GM23338 (cell line): Measurements from ENCODE around the gene C10orf53. TPM values are rescaled to one million over a fixed set of nuclear protein-coding genes. Genes with fewer than 3 reads are reported as not detected.

Source experiments
- ATAC-seq: fragments of 200-7000 bp; cut with Tn5 transposase; 3 replicates; pipeline ENCODE4 v1.9.1; 2020
- DNase-seq: peaks from one replicate; pipeline ENCODE4 v3.0.0-alpha.2; 2015; ENCODE audit warnings: low spot score
- H2AFZ ChIP-seq: fragments of 200-600 bp; sonication (generic); 2 replicates; pipeline ENCODE4 v1.8.0; 2016; ENCODE audit warnings: antibody characterized with exemption, mild to moderate bottlenecking, moderate library complexity
- H3F3A ChIP-seq: fragments of 200-600 bp; sonication (generic); replicated peaks from 2 replicates; pipeline ENCODE4 v1.8.0; 2017; ENCODE audit warnings: antibody characterized with exemption, mixed run types, low read depth
- H3K27ac ChIP-seq: fragments of 200-600 bp; sonication (generic); 2 replicates; pipeline ENCODE4 v1.6.1; 2016; ENCODE audit warnings: low read depth
- H3K27me3 ChIP-seq: fragments of 200-600 bp; sonication (generic); 2 replicates; pipeline ENCODE4 v1.8.0; 2016; ENCODE audit warnings: mild to moderate bottlenecking, mixed run types, moderate library complexity; ENCODE audit not compliant: insufficient read depth
- H3K36me3 ChIP-seq: fragments of 200-600 bp; sonication (generic); 2 replicates; pipeline ENCODE4 v1.8.0; 2016; ENCODE audit warnings: mild to moderate bottlenecking; ENCODE audit not compliant: insufficient read depth
- H3K4me1 ChIP-seq: fragments of 200-600 bp; sonication (generic); 2 replicates; pipeline ENCODE4 v1.8.0; 2016; ENCODE audit warnings: mild to moderate bottlenecking, moderate library complexity; ENCODE audit not compliant: insufficient read depth
- H3K4me2 ChIP-seq: fragments of 200-600 bp; sonication (generic); 2 replicates; pipeline ENCODE4 v1.7.1; 2017; ENCODE audit warnings: mixed run types
- H3K4me3 ChIP-seq: fragments of 200-600 bp; sonication (generic); 2 replicates; pipeline ENCODE4 v1.6.1; 2016; ENCODE audit warnings: mixed run types
- H3K79me2 ChIP-seq: fragments of 200-600 bp; sonication (generic); replicated peaks from 2 replicates; pipeline ENCODE4 v1.8.0; 2017; ENCODE audit warnings: mild to moderate bottlenecking; ENCODE audit not compliant: insufficient read depth
- H3K9me2 ChIP-seq: fragments of 200-600 bp; sonication (generic); 2 replicates; pipeline ENCODE4 v1.8.0; 2017; ENCODE audit not compliant: insufficient read depth
- H4K20me1 ChIP-seq: fragments of 200-600 bp; sonication (generic); replicated peaks from 2 replicates; pipeline ENCODE4 v1.8.0; 2017; ENCODE audit warnings: mild to moderate bottlenecking; ENCODE audit not compliant: insufficient read depth
- H3K27ac Mint-ChIP-seq: 2 replicates; pipeline ENCODE4 v1.8.0; 2020; ENCODE audit warnings: inconsistent platforms, mild to moderate bottlenecking, moderate library complexity, mixed read lengths
- H3K27me3 Mint-ChIP-seq: 3 replicates; pipeline ENCODE4 v1.8.0; 2022; ENCODE audit warnings: low read depth, mild to moderate bottlenecking, moderate library complexity, mixed read lengths, inconsistent platforms; ENCODE audit not compliant: insufficient read depth, poor library complexity
- H3K36me3 Mint-ChIP-seq: 3 replicates; pipeline ENCODE4 v1.8.0; 2021; ENCODE audit warnings: low read depth, mild to moderate bottlenecking, inconsistent platforms, moderate library complexity, mixed read lengths
- H3K4me1 Mint-ChIP-seq: 3 replicates; pipeline ENCODE4 v1.8.0; 2020; ENCODE audit warnings: mild to moderate bottlenecking, inconsistent platforms, mixed read lengths
- H3K4me3 Mint-ChIP-seq: 3 replicates; pipeline ENCODE4 v1.8.0; 2021; ENCODE audit warnings: moderate library complexity, mild to moderate bottlenecking, inconsistent platforms, mixed read lengths
- H3K9me3 Mint-ChIP-seq: 3 replicates; pipeline ENCODE4 v1.8.0; 2020; ENCODE audit warnings: moderate library complexity, mild to moderate bottlenecking, inconsistent platforms, mixed read lengths
- CREB1 ChIP-seq: fragments of 250-450 bp; sonication (Bioruptor Pico); IDR thresholded peaks from 2 replicates; pipeline ENCODE4 v1.5.0; 2020; ENCODE audit warnings: low read depth, mild to moderate bottlenecking, moderate library complexity
- EZH2 ChIP-seq: fragments of 200-600 bp; sonication (generic); IDR thresholded peaks from one replicate; pipeline ENCODE4 v1.8.0; 2017; ENCODE audit warnings: antibody characterized with exemption, mild to moderate bottlenecking, low read depth; ENCODE audit not compliant: unreplicated experiment
- NANOG ChIP-seq: IDR thresholded peaks from 2 replicates; pipeline ENCODE4 v1.6.1; 2016; ENCODE audit warnings: antibody characterized with exemption, borderline replicate concordance
- POLR2AphosphoS5 ChIP-seq: IDR thresholded peaks from 2 replicates; pipeline ENCODE4 v1.6.1; 2016; ENCODE audit warnings: antibody characterized with exemption, low read depth
- STAT1 ChIP-seq: IDR thresholded peaks from one replicate; pipeline ENCODE4 v1.6.1; 2016; ENCODE audit warnings: antibody characterized with exemption; ENCODE audit not compliant: unreplicated experiment
- polyA plus RNA-seq: library from polyadenylated mRNA; unstranded; fragments of >200 nt; fragmentation: Nextera tagmentation; extraction: Ambion mirVana; gene quantifications from 2 replicates; pipeline ENCODE4 v1.2.1, GENCODE V29; 2016
- total RNA-seq: library from RNA; depleted of rRNA; stranded (reverse); fragments of >200 nt; shearing (Covaris generic); gene quantifications from 2 replicates; pipeline ENCODE4 v1.2.3, GENCODE V29; 2014
- TF ChIP-seq, protein P1 (sequence below), 2 experiments: fragments of 200-600 bp in 1 of 2; sonication (generic) in 1 of 2; conservative IDR thresholded peaks; 2 replicates each; pipeline versions ENCODE4 v1.5.1 to v1.6.1; 2016 to 2017; ENCODE audit warnings: antibody characterized with exemption in 2 of 2, low read depth in 2 of 2, mild to moderate bottlenecking in 2 of 2, moderate library complexity in 1 of 2
- TF ChIP-seq, protein P2 (sequence below): IDR thresholded peaks from 2 replicates; pipeline ENCODE4 v1.6.1; 2016; ENCODE audit warnings: antibody characterized with exemption
- TF ChIP-seq, protein P3 (sequence below): IDR thresholded peaks from one replicate; pipeline ENCODE4 v1.6.1; 2018; ENCODE audit warnings: antibody characterized with exemption; ENCODE audit not compliant: unreplicated experiment

Gene C10orf53
- total and polyA plus RNA-seq, 2 experiments from 2014 or later, result not detected

DNA sequence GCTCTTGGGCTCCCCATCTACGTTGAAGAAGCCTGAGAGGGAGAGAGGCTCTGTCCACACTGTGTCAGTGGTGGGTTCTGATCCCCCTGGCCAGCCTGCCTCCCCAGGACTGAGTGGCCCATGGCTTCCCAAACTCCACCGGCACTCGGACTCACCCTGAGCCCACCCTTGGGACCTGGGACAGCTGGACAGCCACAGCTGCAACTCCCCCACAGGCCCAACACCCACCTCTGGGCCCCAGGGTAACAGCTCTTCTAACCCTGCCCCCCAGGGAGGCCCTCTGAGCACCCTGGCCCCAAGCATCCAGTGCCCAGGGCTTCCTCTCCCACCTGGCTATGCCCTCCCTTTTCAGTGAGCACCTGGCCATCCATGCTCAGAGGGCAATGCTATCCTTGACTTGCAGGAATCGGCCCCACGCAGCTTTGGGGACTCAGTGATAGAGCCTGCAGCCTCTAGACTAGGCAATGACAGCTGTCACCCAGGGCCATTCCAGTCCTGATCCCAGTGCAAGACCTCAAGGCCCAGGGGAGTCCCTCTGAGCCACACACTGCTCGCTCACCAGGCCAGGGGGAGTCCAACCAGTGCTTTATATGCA lies 64.7 kb downstream of the C10orf53 start (continued):
- TF ChIP-seq, protein P1, sequence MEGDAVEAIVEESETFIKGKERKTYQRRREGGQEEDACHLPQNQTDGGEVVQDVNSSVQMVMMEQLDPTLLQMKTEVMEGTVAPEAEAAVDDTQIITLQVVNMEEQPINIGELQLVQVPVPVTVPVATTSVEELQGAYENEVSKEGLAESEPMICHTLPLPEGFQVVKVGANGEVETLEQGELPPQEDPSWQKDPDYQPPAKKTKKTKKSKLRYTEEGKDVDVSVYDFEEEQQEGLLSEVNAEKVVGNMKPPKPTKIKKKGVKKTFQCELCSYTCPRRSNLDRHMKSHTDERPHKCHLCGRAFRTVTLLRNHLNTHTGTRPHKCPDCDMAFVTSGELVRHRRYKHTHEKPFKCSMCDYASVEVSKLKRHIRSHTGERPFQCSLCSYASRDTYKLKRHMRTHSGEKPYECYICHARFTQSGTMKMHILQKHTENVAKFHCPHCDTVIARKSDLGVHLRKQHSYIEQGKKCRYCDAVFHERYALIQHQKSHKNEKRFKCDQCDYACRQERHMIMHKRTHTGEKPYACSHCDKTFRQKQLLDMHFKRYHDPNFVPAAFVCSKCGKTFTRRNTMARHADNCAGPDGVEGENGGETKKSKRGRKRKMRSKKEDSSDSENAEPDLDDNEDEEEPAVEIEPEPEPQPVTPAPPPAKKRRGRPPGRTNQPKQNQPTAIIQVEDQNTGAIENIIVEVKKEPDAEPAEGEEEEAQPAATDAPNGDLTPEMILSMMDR (conservative IDR thresholded peaks at IDR 0.05; ENCODE audit: low read depth in 2 of 2), result no peak
- TF ChIP-seq, protein P2, sequence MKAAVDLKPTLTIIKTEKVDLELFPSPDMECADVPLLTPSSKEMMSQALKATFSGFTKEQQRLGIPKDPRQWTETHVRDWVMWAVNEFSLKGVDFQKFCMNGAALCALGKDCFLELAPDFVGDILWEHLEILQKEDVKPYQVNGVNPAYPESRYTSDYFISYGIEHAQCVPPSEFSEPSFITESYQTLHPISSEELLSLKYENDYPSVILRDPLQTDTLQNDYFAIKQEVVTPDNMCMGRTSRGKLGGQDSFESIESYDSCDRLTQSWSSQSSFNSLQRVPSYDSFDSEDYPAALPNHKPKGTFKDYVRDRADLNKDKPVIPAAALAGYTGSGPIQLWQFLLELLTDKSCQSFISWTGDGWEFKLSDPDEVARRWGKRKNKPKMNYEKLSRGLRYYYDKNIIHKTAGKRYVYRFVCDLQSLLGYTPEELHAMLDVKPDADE, result no peak
- TF ChIP-seq POLR2AphosphoS5 (no peak), NANOG (no peak), CREB1 (no peak), STAT1 (no peak)
- TF ChIP-seq, protein P3, sequence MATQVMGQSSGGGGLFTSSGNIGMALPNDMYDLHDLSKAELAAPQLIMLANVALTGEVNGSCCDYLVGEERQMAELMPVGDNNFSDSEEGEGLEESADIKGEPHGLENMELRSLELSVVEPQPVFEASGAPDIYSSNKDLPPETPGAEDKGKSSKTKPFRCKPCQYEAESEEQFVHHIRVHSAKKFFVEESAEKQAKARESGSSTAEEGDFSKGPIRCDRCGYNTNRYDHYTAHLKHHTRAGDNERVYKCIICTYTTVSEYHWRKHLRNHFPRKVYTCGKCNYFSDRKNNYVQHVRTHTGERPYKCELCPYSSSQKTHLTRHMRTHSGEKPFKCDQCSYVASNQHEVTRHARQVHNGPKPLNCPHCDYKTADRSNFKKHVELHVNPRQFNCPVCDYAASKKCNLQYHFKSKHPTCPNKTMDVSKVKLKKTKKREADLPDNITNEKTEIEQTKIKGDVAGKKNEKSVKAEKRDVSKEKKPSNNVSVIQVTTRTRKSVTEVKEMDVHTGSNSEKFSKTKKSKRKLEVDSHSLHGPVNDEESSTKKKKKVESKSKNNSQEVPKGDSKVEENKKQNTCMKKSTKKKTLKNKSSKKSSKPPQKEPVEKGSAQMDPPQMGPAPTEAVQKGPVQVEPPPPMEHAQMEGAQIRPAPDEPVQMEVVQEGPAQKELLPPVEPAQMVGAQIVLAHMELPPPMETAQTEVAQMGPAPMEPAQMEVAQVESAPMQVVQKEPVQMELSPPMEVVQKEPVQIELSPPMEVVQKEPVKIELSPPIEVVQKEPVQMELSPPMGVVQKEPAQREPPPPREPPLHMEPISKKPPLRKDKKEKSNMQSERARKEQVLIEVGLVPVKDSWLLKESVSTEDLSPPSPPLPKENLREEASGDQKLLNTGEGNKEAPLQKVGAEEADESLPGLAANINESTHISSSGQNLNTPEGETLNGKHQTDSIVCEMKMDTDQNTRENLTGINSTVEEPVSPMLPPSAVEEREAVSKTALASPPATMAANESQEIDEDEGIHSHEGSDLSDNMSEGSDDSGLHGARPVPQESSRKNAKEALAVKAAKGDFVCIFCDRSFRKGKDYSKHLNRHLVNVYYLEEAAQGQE, result no peak

DNA sequence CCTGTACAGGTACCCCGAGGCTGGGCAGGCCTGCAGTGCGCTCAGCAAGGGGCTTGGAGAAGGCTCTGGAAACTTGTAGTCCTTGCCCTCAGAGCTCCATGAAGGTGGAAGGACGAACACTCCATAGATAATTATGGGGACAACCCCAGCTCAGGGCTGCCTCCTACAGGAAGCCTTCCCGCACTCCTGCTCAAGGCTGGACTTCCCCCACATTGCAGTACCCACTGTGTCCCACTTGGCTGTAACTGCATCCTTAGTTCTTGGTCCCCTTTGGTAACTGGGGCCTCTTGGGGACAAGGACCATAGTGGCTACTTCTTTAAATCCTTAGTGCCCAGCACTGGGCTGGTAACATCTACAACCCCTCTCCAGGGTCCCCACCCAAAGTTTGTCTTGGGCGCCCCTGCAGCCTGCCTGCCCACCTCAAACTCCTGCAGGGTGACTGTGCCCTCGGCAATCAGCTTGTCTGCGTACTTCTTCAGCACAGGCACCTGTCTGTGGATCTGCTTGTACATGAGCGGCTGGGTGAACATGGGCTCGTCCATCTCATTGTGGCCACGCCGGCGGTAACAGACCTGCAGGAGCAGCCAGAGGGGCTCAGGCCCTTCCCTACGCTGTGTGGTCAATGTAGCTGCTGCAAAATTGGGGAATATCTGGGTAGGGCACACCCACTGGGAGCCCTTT lies 65.6 kb downstream of the C10orf53 start:
- Histone ChIP-seq H3K9me2 (no peaks in the 10 kb centered on the region), H3K4me1 (no peaks in the 10 kb centered on the region), H4K20me1 (no peaks in the 10 kb centered on the region), H3K27ac (no peak overlapping the region), H3K36me3 (no peaks in the 10 kb centered on the region), H2AFZ (no peak overlapping the region), H3K79me2 (no peaks in the 10 kb centered on the region), H3K4me3 (no peak overlapping the region), H3F3A (no peaks in the 10 kb centered on the region), H3K4me2 (no peak overlapping the region), H3K27me3 (no peaks in the 10 kb centered on the region)
- ATAC-seq, result peak; percentile 89
- no peaks in the 10 kb centered on the region for H3K9me3 Mint-ChIP-seq
- H3K27ac Mint-ChIP-seq, result no peak overlapping the region
- no peaks in the 10 kb centered on the region for H3K4me1 Mint-ChIP-seq
- peak; percentile 54 for DNase-seq
- TF ChIP-seq, protein P1 (conservative IDR thresholded peaks at IDR 0.05; ENCODE audit: low read depth in 2 of 2), result peak; percentile 47 to 59
- TF ChIP-seq EZH2, result no peak
- no peak overlapping the region for H3K4me3 Mint-ChIP-seq
- H3K36me3 Mint-ChIP-seq, result peaks cover 10% of the 10 kb centered on the region
- H3K27me3 Mint-ChIP-seq, result peaks cover 6% of the 10 kb centered on the region
